Fibroblast of pulmonary artery (primary cell): ENCODE results near the gene FBXO24.
A peak's percentile ranks its signal among the peaks of the same experiment; 100 is the strongest.

Source experiments
- DNase-seq: peaks from one replicate; pipeline ENCODE4 v3.0.0-alpha.2; 2010; ENCODE audit warnings: low read depth
- H3K4me3 ChIP-seq: replicated peaks from 2 replicates; pipeline ENCODE4 v1.5.1; 2011; ENCODE audit warnings: low read depth, mild to moderate bottlenecking, control low read depth, low read length, moderate library complexity
- TF ChIP-seq, protein P1 (sequence below): IDR thresholded peaks from 2 replicates; pipeline ENCODE4 v1.5.1; 2011; ENCODE audit warnings: mild to moderate bottlenecking, control low read depth, low read length, inconsistent platforms; ENCODE audit errors: missing control alignments

FBXO24 gene

DNA sequence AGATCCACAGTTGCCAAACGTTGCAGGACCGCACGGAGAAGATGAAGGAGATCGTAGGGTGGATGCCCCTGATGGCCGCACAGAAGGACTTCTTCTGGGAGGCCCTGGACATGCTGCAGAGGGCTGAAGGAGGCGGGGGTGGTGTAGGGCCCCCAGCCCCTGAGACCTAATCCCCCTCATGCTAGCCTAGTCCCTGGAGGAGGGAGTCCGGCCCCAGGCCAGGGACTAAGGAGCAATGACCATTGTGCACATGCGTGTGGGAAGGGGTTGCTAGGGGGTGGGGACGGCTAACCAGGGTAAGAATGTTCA, 14.6 kb downstream of the FBXO24 start:
- TF ChIP-seq, protein P1, sequence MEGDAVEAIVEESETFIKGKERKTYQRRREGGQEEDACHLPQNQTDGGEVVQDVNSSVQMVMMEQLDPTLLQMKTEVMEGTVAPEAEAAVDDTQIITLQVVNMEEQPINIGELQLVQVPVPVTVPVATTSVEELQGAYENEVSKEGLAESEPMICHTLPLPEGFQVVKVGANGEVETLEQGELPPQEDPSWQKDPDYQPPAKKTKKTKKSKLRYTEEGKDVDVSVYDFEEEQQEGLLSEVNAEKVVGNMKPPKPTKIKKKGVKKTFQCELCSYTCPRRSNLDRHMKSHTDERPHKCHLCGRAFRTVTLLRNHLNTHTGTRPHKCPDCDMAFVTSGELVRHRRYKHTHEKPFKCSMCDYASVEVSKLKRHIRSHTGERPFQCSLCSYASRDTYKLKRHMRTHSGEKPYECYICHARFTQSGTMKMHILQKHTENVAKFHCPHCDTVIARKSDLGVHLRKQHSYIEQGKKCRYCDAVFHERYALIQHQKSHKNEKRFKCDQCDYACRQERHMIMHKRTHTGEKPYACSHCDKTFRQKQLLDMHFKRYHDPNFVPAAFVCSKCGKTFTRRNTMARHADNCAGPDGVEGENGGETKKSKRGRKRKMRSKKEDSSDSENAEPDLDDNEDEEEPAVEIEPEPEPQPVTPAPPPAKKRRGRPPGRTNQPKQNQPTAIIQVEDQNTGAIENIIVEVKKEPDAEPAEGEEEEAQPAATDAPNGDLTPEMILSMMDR = no peak
- DNase-seq = no peak
- no peak overlapping the region for H3K4me3 ChIP-seq

DNA sequence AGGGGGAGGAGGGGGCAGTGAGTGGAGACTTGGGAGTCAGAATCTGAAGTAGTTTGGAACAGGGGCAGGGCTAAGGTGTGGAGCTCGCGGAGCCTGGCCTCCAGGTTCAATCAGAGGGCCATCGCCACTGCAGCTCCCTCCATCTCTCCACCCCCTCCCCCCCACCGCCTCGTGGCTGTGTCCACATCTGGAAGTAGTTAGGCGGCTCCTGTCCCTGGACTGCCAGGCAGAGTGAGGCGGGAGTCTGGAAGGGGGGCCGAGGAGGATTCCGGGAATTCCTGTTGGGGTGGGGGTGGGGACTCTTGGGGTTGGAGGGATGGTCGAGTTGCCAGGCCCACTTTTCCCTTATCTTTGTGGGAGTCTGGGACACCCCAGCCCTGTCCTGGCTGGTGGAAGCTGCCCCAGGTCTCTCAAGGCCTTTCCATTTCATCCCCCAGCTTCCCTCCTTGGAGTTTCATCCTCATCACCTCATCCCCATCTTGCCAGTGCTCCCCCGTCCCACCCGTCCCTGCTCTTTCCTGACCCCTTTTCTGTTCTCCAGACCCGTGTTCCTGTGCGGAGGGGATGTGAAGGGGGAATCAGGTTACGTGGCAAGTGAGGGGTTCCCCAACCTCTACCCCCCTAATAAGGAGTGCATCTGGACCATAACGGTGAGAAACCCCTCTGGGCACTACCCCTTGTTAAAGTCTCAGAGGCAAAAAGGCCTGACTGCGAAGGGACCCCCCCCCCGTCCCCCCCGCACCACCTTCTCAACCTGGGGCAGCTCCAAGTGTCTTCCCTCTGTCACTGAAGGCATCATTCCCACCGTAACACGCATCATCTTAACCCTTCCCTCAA, 17.0 kb downstream of the FBXO24 start:
- peak overlapping the region; percentile 62 for H3K4me3 ChIP-seq
- peak; percentile 73 for DNase-seq
- TF ChIP-seq, protein P1 = no peak

DNA sequence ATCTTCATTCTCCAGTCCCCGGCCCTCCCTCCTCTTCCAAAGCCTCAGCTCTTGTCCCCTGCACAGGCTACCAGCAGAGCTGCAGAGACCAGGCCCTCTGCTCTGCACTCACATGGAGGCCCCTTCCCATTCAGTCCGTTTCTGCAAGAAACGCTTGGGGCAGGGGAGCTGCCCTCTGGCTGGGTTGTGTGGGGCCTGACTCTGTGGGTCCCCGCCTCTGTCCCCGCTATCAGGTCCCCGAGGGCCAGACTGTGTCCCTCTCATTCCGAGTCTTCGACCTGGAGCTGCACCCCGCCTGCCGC, 17.5 kb downstream of the FBXO24 start:
- TF ChIP-seq, protein P1 = no peak
- DNase-seq = peak; percentile 24
- H3K4me3 ChIP-seq = peak overlapping the region; percentile 62

DNA sequence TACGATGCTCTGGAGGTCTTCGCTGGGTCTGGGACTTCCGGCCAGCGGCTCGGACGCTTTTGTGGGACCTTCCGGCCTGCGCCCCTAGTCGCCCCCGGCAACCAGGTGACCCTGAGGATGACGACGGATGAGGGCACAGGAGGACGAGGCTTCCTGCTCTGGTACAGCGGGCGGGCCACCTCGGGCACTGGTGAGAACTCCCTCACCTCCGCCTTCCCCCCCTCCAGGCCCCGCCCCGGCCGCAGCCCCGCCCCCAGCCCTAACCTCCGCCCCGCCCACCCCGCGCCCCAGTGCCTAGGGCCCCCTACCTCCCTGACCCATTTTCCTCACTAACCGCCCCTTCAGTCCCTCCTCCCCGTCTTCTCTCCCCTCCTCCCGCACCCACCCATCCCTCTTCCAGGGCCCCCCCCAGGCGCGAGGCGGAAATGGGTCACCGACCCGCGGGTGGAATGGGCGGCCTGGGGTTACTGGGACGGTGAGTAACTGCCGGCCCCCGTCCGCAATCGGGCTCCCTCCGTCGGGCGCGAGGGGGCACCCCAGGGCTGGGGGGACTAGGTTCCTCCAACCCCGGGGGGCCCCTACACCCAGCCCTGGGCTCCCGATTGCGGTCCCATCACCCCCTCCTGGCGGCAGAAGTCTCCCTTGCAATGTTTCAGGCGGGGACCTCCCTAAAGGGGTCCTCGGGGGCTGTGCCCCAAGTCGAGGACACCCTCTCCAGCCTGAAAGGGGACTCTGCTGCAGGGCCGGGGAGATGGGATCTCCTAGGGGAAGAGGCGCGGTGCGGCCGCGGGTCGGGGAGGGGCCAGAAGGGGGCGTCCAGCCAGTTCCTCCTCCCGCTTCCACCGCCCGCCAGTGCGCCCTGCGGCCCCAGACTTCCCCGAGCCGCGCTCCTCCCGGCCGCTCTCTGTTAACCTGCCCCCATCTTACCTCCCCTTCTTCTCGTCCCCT, 18.2 kb downstream of the FBXO24 start:
- TF ChIP-seq, protein P1 = peak; percentile 25

DNA sequence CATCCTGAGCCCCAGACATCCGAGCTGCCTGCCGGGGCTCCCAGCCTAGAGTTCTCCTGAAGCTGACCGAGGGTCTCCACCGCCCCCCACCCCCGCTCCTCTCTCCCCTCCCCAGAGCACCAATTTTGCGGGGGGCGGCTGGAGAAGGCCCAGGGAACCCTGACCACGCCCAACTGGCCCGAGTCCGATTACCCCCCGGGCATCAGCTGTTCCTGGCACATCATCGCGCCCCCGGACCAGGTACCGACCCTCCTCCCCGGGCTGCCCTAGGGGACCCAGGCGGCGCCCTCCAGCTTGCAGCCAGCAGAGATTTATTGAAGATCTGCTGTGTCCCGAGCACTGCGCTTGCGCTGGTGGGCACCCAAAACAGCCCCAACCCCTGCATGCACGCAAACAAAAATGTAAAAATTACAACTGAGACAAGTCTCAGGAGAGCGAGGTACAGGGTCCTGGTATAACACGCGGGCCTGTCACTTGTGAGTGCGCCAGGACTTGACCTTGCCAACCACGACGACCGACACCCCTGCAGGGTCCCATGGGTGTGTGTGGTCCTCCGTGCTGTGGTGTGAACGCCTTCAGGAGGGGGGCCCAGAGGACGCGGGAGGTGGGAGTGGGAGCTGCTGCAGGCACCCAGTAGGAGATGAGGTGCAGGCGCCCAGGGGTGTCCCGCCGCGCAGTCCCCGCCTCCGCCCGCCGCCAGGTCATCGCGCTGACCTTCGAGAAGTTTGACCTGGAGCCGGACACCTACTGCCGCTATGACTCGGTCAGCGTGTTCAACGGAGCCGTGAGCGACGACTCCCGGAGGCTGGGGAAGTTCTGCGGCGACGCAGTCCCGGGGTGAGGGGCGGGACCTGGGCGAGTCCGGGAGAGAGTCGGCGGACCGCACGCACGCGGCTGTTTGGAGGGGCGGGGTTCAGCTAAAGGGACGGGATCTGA, 19.1 kb downstream of the FBXO24 start:
- no peak for DNase-seq
- TF ChIP-seq, protein P1 = no peak
- peak overlapping the region; percentile 62 for H3K4me3 ChIP-seq

More for the DNA sequence above, 18.2 kb downstream of the FBXO24 start:
- DNase-seq = peak; percentile 67
- peak overlapping the region; percentile 62 for H3K4me3 ChIP-seq

DNA sequence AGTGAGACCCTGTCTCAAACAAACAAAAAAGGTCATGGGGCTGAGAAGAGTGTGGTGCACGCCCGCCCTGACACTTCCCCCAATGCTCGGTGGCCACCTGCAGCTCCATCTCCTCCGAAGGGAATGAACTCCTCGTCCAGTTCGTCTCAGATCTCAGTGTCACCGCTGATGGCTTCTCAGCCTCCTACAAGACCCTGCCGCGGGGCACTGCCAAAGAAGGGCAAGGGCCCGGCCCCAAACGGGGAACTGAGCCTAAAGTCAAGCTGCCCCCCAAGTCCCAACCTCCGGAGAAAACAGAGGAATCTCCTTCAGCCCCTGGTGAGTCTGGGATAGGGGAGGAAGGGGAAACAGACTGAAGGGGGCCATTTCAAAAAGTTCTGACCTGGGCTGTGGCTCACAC, 20.2 kb downstream of the FBXO24 start:
- no peak for DNase-seq
- TF ChIP-seq, protein P1 = no peak

More for the DNA sequence above, 20.2 kb downstream of the FBXO24 start:
- H3K4me3 ChIP-seq = no peak overlapping the region
